ENCODE measurements around the gene ZNF41. TPM values are rescaled to one million over a fixed set of nuclear protein-coding genes. Genes with fewer than 3 reads are reported as not detected.

ZNF41 gene
- total RNA-seq, 1 donor from 2014 or later = 11.6 TPM

GRCh38 chrX:47430925-47431324 is 52.1 kb downstream of the ZNF41 start:
- no peak for ATAC-seq
- DNase-seq (ENCODE audit: low spot score) = no peak
- intact Hi-C loops (cut with DNase I) = no loop called here

GRCh38 chrX:47422444-47422843 is 60.6 kb downstream of the ZNF41 start:
- DNase-seq (ENCODE audit: low spot score) (no peak), ATAC-seq (no peak)
- intact Hi-C loops (cut with DNase I) = no loop called here

GRCh38 chrX:47420962-47421361 is 62.1 kb downstream of the ZNF41 start:
- ATAC-seq (no peak), DNase-seq (ENCODE audit: low spot score) (no peak)
- intact Hi-C loops (cut with DNase I) = no loop called here

- no peak for DNase-seq (ENCODE audit: low spot score)
- intact Hi-C loops (cut with DNase I) = no loop called here
- no peak for ATAC-seq
Measured at GRCh38 chrX:47420265-47420664, 62.8 kb downstream of the ZNF41 start.

- intact Hi-C loops (cut with DNase I) = loop anchor here (10.0 kb wide), 1 partner anchor 1092 kb away; the partner anchor contains the start of gene PORCN
- ATAC-seq = no peak
- no peak for DNase-seq (ENCODE audit: low spot score)
Measured at GRCh38 chrX:47413179-47413594, 69.8 kb downstream of the ZNF41 start.

Other genes with a start within 250 kb of the ZNF41 start
- gene ZNF157, start 112.6 kb downstream of the ZNF41 start, total RNA-seq = 0.71 TPM
- 60.5 TPM for gene ARAF, start 78.0 kb upstream of the ZNF41 start, total RNA-seq
- gene TIMP1, start 99.2 kb upstream of the ZNF41 start, total RNA-seq = 288 TPM
- gene SYN1, start 136.6 kb upstream of the ZNF41 start, total RNA-seq = 2.9 TPM
- 7.3 TPM for gene CFP, start 146.7 kb upstream of the ZNF41 start, total RNA-seq
- gene ELK1, start 167.3 kb upstream of the ZNF41 start, total RNA-seq = 24.1 TPM
- gene UXT, start 176.0 kb upstream of the ZNF41 start, total RNA-seq = 65.3 TPM

Measured in sciatic nerve (tissue), 2 donors.